EH (cell line): Measurements from ENCODE around the gene DCP1A.
"Not testable (repeated sequence)": the region's sequence is repeated elsewhere in the genome, so short reads cannot be mapped to it uniquely, and the experiment has no call there.

Source experiments
- DNase-seq: peaks from one replicate; pipeline ENCODE4 v3.0.0-alpha.2; 2015; ENCODE audit warnings: low read depth

DCP1A gene

DNA sequence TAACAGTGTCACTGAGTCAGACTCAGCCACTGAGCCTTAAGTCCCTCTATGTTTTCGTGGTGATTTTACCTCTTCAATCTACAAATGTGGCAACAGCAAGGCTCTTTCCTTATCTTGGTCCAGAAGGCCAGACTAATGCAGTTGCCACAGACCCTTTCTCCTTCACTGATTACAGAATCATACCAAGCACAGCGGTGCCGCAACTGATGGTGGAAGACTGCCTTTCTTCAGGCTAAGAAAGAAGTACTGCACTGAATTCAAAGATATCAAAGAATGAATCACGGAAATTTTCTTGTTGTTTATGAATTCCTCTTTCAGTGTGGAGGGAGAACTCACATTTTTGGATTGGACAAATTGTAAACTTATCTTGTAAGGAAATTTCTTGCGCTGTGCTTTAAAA lies 18.6 kb downstream of the DCP1A start:
- DNase-seq = no peak

DNA sequence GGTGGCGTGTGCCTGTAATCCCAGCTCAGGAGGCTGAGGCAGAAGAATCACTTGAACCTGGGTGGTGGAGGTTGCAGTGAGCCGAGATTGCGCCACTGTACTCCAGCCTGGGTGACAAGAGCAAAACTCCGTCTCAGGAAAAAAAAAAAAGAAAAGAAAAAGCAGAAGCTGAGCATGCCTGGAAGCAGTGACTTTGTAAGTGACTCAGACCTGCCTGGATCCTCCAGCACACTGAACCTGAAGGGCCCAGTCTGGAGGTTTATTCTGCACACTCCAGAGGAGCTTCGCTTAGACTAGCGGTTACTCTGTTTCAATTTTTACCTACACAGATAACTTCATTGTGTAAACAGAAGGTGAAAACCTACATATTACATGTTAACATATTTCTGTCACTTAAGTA lies 19.4 kb downstream of the DCP1A start:
- DNase-seq = peak; percentile 35

DNA sequence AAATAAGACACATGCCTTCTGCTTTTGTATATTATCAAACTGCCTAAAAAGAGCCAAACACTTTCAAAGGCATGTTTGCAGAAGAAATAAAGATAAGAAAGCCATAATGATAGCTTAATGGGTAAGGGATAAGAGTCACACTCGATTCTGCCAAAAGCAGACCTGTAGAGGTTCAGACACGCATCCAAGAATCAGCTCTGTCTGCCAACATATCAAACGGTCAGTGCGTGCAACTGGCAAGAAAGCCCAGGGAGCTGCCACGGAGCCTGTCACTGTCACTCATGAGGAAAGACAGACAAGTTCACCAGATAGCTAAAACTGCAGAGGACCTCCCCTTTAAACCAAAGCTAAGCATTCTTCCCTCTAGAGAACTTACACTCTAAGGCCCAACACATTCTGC lies 23.2 kb downstream of the DCP1A start:
- no peak for DNase-seq

DNA sequence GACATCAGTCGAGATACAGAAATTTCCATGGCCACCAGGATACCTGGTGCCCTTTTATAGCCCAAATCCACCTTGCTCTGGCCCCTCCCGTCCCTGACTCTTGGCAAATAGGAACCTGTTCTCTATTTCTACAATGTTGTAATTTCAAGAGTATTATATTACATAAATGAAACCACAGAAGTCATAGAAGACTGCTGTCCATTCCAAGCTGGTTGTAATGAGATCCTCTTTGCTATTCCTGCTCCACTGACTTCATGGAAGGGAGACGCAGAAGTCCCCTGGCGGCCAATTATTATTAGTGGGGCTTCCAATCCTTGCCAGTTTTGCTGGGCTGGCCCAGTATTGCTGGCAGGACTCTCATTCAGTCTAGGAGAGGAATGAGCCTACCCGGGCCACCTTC lies 26.6 kb downstream of the DCP1A start:
- DNase-seq = no peak

DNA sequence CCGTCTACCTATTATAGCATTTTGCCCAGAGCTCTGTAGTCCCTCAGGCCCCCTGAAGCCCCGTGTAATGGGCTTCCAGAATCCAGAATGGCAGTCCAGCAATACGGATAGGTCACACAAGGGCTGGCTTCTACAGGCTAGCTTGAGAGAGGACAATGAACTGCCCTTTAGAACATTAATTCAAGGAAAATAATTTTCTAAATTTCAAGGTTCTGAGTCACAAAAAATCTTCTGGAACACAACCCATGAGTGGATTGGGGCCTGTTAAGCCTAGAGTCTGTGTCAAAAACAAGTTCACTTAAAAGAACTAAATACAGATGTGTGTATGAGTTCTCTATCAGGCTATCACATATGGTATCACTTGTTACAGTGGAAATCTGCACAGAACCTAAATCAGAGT lies 28.8 kb downstream of the DCP1A start:
- DNase-seq = peak; percentile 77

DNA sequence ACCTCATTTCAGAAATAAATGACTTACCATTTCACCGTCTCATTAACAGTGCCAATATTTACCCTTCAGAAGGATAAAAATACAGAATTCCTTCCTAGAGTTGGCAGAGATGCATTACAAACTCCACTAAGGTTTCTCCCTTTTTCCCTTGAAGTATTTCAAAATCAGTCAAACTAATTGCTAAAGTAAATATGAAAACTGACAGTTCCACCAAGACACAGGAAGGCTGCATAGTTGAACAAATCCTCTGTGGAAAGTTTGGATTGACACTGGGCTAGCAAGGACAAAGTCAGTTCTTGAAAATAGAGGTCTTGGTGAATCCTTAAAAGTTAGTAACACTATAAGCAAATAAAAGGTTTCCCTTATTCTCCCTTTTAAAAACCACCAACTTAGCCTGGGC lies 34.5 kb downstream of the DCP1A start:
- DNase-seq = no peak

DNA sequence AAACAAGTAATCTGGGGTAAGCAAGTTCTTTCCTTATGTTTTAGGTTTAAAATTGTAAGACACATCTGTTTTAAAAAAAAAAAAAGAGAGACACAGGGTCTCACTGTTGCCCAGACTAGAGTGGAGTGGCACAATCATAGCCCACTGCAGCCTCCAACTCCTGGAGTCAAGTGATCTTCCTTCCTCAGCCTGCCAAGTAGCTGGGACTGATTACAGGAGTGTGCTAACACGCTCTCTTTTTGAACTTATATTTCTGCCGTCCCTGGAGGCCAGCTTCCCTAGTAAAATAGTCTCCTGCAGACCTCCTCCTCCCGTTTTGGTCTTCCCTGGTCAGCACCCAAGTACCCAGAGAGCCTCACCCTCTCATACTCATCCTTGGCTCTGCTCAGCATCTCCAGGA lies 35.5 kb downstream of the DCP1A start:
- no peak for DNase-seq

DNA sequence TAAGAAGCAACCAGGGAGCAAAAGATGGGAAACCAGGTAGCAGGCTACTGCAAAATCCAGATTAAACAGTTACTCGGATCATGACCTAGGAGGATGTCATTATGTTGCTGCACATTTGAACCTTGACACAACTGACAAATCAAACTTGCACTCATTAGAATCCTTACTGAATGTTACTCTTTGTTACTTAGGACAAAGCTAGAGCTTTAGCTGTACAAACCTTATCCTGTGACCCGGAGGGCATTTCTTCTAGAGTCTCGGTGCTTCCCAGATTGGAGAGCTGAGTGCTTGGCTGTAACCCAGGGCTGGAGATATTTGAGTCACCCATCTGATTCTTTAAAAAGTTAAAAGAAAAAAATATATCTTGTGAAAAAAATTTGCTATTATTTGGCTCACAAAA lies 43.4 kb downstream of the DCP1A start:
- DNase-seq = no peak

DNA sequence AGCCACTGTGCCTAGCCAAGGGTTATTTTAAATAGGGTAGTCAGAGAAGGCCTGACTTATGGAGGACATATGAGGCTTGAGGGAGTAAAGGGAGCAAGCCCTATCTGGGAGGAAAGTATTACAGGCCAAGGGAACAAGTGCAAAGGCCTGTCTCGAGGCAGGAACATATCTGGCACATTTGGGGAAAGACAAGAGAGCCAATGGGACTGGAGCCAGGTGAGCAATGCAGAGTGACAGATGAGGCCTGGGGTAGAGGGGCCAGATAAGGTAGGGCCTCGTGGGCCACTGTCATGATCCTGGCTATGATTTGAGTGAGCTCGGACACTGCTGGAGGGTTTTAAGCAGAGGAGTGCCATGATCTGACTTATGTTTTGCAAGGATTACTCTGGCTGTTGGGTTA lies 43.8 kb downstream of the DCP1A start:
- DNase-seq = no peak

DNA sequence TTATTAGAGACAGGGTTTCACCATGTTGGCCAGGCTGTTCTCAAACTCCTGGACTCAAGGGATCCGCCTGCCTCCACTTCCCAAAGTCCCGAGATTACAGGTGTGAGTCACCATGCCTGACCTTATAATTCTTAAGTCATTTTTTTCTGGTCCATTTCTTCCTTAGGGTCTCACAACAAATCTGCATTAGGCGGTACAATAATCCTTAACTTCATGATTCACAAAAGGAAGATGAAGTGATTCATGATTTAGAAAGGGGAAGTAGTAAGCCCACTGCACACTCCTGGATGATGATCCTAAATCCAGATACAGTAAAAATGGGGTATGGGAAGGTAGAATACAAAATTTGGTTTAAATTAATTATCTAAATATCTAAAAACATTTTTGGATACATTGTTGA lies 46.5 kb downstream of the DCP1A start:
- DNase-seq = no peak

DNA sequence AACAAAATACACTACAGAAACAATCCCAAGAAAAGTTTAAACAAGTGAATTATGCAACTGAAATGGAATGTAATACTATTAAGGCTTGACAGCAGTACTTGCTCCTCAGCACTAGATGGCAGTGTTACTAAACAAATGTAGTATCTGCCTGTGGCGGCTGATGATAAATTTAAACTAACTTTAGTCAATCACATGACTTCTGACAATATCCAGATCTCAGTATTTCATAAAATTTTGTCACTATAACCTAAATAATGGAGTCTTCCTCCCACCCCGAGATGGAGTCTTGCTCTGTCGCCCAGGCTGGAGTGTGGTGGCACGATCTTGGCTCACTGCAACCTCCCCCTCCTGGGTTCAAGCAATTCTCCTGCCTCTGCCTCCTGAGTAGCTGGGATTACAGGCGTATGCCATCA lies 47.7 kb downstream of the DCP1A start:
- DNase-seq = peak; percentile 69

DNA sequence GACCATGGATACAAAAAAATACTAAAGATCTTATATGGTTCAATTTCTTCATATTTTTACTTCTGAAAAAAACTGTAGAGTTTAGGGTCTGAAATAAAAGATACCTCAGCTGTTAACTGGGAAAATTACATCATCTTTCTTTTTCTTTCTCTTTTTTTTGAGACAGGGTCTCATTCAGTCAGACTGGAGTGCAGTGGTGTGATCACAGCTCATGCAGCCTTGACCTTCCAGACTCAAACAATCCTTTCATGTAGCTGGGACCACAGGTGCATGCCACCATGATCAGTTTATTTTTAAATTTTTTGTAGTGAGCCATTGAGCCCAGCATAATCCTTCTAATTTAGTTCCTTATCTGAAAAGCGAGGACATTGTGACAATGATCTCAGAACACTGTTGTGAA lies 51.9 kb downstream of the DCP1A start:
- no peak for DNase-seq

DNA sequence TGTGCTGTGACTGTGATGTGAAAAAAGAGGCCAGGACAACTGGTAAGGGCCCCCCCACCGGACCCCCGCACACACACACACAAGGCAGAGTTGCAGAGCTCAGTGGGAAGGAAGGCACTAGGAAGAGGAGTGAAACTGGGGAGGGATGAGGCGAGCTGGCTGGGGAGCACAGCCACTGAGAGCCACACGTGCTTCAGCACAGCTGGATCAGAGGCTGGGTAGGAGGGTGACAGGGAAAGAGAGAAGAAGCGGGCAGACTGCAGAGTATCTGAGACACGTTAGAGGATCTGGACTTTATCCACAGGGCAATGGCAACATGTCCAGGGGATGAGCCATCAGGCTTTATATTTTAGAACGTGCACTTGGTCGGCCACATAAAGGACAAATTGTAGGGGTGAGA lies 53.5 kb downstream of the DCP1A start:
- no peak for DNase-seq

DNA sequence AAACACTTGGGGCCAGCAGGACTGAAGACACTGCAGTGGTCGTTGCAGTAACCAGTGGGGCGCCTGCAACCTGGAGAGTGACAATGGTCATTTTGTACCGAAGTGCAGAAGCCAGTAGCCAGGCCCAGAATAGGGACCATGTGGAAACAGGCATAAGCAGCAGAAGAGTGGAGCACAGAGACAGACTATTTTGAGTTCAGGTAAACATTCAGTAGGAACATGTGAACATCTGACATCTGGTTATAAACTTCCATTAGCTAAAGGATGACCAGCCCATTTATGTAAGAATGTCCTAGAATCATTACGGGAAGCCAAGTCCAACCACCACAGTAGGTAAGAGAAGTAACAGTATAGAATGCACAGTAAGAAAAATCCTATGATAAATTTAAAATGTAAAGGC lies 59.1 kb downstream of the DCP1A start:
- DNase-seq = no peak

DNA sequence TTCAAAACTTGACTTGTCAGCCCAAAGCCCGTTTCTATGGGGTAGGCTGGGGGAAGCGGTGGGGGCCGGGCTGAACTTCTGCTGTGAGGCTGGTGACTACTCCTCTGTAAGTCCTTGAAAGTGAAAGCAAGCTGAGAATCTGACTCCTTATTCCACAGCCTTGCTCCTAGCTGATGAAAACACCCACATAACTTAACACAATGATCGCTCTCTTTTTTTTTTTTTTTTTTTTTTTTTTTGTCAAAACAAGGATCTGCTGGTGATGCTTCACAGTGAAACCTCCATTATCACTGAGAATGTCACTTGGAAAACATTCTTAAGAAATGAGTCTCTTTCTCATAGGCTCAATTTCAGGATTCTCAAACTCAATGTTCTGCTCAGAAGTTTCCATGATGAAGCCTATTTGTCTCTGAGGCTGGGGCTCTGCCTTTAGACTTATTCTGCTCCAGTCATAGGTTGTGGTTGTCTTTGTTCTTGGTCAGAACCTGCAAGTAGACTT lies 60.2 kb downstream of the DCP1A start:
- peak; percentile 80 for DNase-seq

DNA sequence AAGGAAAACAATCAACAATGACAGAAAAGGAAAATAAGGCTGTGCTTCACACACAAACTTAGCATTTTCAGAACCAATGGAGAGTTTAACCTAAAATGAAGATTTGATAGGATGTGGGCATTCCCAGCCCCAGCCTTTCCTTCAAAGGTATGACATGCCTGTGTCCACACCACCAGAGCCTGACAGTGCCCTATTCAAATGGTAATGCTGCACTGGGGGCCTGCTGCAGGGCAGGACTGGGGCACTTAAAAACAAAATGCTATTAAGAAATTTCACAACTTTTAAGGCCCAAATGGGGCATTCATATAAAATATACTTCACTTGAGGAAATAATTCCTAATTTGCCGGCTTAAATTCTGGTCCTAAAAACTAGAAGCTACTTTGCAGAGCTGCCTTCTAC lies 60.6 kb downstream of the DCP1A start:
- DNase-seq = no peak

DNA sequence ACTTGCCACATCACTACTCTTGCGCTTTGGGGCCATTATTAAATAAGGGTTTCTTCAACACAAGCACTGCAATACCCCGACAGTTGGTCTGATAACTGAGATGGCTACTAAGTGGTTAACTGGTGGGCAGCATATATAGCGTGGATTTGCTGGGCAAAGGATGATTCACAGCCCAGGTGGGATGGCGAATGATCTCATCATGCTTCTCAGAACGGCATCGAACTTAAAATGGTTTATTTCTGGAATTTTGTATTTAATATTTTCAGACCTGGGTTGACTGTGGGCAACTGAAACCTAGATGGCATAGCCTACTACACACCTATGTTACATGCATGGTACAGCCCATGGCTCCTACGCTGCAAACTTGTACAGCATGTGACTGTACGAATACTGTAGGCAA lies 64.8 kb downstream of the DCP1A start:
- DNase-seq = no peak

DNA sequence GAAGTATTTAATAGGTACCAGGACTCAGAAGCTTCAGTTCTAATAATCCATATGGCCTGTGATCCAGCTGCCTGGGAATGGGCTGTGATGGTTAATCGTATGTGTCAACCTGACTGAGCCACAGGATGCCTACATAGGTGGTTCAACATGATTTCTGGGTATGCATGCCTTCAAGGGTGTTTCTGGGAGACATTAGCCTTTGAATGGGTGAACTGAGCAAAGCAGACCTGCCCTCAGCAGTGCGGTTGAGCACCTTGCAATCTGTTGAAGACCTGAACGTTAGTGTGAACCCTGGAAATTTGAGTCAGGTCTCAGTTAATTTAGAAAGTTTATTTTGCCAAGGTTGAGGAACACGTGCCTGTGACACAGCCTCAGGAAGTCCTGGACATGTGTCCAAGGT lies 68.7 kb downstream of the DCP1A start:
- DNase-seq = no peak

DNA sequence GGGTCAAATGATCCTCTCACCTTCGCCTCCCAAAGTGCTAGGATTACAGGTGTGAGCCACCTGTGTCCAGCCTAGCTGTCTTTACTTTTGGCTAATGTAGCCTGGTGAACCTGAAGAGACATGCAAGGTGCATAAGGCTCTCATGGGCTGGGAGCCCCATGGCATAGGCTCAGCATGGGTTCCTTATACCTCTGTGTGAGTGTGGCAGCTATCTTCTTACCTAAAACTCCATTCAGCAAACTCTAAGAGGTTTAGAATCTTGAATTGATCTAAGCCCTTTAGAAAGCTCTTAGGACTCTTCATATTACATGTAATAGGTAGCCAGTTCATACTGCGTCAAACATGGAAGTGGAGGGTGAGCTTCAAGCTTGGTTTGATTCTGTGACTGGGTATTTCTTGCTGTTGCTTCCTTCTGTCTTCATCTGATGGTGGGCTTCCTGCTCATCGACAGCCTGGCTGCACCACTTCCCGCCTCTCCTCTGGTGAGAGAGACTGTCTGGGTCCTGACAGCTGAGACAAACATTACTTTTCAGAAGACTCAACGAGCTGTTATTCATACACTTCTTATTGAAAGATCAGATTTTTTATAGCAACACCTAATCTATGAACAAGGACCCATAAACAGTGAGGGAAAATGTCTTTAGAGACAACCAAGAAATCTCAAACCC lies 72.3 kb downstream of the DCP1A start:
- no peak for DNase-seq

DNA sequence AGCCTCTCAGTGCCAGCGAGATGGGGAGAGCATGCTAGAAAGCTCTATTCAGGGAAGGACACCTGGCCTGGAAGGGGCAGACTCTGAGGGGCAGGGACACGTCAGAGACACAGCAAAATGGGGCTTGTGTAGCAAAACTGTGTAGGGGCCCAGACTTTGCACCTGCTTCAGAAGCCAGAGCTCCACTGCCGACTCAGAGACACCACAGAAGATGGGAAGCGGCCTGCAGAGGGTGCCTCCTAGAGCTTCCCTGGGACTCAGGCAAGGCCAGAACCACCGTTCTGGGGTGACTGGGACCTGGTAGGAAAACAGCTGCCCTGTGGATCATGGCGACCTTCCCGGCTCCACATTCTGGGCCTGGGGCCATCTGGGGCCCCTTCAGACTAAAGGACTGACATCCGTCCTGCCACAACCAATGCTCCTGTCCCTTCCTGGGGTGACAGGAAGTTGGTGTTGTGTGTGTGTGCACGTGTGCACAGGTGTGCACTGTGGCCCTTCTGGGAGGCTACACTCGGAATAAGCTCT lies 74.1 kb downstream of the DCP1A start:
- no peak for DNase-seq

DNA sequence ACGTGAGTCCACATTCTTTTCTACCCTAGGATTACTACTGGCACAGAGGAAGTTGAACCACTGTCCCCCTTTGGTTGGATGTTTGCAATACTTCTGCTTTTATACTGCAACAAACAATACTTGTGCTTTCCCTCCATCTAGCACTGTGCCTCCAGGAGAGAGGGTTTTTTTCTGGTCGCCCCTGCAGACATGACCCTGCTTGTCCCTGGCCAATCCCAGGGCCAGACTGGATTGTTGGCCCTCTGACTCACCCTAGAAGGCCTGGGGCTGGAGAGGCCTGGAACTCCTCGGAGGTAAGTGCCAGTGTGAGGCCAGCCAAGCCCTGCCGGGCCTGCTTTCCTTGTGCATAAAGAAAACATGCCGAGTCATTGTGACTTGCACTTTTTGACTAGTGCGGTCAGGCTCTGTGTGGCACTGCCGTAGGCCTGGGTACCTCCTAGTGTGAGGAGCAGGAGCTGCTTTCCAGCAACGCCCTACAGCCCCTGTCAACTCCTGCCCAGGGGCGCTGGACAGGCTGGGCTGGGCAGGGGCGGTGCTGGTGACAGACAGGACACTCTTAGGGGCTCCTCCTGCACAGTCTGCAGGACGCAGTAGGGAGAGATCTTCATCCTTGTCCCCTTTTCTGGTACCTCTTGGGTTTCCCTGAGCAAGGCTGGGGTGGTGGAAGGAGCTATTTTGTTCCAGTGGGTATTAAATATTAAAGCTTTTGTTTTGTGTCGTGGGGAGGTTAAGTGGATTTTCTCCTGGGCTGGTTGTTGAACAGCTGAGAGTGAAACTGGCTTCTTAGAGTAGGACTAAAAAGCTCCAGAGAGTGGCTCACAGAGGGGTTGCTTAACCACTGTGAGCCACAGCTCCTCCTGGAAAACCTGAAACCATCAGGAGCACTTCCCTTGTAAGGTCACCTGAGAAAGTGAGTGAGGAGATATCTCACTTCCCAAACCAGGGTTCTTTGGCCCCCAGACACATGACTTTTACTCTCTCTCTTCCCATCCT lies 77.2 kb downstream of the DCP1A start:
- peak; percentile 100 for DNase-seq

DNA sequence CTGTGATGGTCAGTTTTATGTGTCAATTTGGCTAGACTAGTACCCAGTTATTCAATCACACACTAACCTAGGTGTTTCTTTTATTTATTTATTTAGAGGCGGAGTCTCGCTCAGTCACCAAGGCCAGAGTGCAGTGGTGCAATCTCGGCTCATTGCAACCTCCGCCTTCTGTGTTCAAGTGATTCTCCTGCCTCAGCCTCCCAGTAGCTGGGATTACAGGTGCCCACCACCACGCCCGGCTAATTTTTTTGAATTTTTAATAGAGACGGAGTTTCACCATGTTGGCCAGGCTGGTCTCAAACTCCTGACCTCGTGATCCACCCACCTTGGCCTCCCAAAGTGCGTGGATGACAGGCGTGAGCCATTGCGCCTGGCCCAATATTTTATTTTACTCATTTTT lies 78.2 kb downstream of the DCP1A start:
- DNase-seq = not testable (repeated sequence)

DNA sequence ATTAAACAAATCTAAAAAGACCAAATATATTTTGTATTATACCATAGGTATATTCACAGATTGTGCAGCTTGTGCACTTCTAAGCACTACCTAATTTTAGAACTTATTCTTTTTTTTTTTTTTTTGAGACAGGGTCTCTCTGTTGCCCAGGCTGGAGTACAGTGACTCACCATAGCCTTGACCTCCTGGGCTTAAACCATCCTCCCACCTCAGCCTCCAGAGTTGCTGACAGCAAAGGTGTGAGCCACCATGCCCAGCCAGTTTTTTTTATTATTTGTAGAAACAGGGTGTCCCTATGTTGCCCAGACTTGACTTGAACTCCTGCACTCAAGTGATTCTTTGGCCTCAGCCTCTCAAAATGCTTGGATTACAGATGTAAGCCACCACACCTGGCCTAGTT lies 79.6 kb downstream of the DCP1A start:
- no peak for DNase-seq
